ENCODE data around the gene WDR12. TPM values are rescaled to one million over a fixed set of nuclear protein-coding genes. Genes with fewer than 3 reads are reported as not detected.
A peak's percentile ranks its signal among the peaks of the same experiment; 100 is the strongest.
"Not testable (repeated sequence)": the region's sequence is repeated elsewhere in the genome, so short reads cannot be mapped to it uniquely, and the experiment has no call there.

The WDR12 gene
- total RNA-seq, result 57.5 and 63.1 TPM in 2 replicates

DNA sequence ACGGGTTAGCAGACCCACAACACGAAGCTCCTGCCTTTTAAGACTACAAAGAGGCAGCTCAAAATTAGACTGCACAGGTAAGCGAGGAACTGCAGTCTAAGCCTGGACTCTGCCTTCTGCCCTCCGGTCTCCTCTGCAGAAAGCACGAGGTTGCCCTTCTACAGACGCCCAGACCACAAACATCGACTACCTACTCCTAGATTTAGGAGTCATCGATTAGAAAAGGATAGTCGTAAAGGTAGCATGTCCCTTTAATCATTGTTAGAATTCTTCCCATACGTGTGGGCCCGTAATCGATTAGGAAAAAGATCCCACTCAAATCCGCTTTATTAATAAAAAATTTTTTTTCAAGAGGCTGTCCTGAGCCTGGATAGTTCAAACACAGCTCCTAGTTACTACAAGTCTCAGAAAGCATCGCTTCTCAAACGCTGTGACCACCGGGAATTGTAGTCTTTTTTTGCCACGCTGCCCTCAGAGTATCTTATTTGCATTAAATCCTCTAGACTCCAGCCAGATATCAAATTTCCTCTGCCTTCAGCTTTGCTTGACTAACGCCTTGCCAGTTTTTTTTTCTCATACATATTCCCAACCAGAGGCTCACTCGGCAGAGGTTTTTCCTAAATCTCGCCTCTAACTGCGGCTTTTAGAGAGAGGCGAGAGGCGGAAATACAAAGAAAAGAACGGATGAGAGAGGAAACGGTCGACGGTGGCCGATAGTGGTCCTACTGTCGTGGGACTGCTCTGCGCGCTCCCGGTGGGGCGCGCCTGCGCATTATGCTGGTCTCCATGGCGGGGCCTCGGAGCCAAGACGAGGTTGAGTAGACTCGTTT, at the start of gene WDR12, which contains the start of gene CARF:
WDR12 (minus strand) TSS at position 162 of the 830 bp plus-strand sequence. CDS start 197 bp downstream, outside the sequence.
CARF (plus strand) TSS at position 764 of the 830 bp plus-strand sequence. CDS start 29,628 bp downstream, outside the sequence.
- Mint-ChIP-seq H3K4me3 (peak within 1 kb of the TSS; percentile 97), H3K27me3 (no peaks in the 10 kb centered on the region), H3K27ac (peak within 1 kb of the TSS; percentile 100), H3K9me3 (no peaks in the 10 kb centered on the region), H3K4me1 (peaks cover 29% of the 10 kb centered on the region), H3K36me3 (ENCODE audit: low read depth) (peaks cover 17% of the 10 kb centered on the region)
- ChIA-PET CTCF (no interaction called here), POLR2A (interaction anchor here (0.6 to 2.3 kb wide), 13 partner anchors 8 to 647 kb away, joined by 3 to 20 read pairs (median 5); partner anchors contain the start of genes CYP20A1, FAM117B, ICA1L and NBEAL1)
- peak; percentile 85 for ATAC-seq (ENCODE audit: low read depth)
- peak; percentile 82 for DNase-seq
- TF ChIP-seq, protein P1, sequence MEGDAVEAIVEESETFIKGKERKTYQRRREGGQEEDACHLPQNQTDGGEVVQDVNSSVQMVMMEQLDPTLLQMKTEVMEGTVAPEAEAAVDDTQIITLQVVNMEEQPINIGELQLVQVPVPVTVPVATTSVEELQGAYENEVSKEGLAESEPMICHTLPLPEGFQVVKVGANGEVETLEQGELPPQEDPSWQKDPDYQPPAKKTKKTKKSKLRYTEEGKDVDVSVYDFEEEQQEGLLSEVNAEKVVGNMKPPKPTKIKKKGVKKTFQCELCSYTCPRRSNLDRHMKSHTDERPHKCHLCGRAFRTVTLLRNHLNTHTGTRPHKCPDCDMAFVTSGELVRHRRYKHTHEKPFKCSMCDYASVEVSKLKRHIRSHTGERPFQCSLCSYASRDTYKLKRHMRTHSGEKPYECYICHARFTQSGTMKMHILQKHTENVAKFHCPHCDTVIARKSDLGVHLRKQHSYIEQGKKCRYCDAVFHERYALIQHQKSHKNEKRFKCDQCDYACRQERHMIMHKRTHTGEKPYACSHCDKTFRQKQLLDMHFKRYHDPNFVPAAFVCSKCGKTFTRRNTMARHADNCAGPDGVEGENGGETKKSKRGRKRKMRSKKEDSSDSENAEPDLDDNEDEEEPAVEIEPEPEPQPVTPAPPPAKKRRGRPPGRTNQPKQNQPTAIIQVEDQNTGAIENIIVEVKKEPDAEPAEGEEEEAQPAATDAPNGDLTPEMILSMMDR (IDR thresholded peaks at IDR 0.05), result no peak
- intact Hi-C loops (cut with micrococcal nuclease), result loop anchor here (1.0 to 10.0 kb wide), 10 partner anchors 40 to 1130 kb away; partner anchors contain the start of genes ABI2, BMPR2, FAM117B and ICA1L

DNA sequence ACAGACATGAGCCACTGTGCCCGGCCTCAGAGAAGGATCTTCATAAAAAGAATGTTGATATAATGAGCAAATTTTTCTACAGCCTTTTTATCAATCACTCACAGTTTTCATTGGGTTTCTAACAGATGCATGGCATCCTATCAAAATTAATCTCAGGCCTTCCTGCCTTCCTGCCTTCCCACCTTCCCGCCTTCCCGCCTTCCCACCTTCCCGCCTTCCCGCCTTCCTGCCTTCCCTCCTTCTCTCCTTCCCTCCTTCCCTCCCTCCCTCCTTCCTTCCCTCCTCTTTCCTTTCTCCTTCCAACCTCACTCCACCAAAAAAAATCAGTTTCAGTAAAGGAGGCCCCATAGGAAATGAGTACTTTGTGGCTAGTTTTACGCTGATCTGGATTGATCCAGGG, 49.1 kb upstream of the WDR12 start:
- Mint-ChIP-seq H3K27ac (no peak overlapping the region), H3K4me3 (no peak overlapping the region), H3K4me1 (no peaks in the 10 kb centered on the region), H3K9me3 (no peaks in the 10 kb centered on the region), H3K27me3 (no peaks in the 10 kb centered on the region), H3K36me3 (ENCODE audit: low read depth) (peaks cover 44% of the 10 kb centered on the region)
- TF ChIP-seq, protein P1 (IDR thresholded peaks at IDR 0.05), result no peak
- CTCF ChIA-PET, result no interaction called here
- intact Hi-C loops (cut with micrococcal nuclease), result no loop called here
- POLR2A ChIA-PET, result no interaction called here
- DNase-seq, result no peak
- no peak for ATAC-seq (ENCODE audit: low read depth)

DNA sequence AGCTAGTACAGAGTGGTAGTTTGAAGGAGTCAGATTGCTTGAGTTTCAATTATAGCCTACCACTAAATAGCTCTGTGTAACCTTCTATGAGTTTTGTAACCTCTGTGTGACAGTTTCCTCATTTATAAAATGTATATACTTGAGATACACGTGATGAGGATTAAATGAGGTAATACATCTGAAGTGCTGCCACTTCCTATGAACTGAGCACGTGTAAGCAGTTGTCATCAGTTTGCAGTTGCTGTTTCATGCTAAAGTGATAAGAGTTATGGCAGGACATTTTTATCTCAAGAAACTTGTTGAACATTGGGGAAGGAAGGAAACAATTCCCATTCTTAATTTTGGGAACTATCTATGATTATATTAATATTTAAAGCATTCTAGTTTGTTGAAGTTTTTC, 39.1 kb upstream of the WDR12 start:
- intact Hi-C loops (cut with micrococcal nuclease), result no loop called here
- Mint-ChIP-seq H3K9me3 (peaks cover 11% of the 10 kb centered on the region), H3K27me3 (no peaks in the 10 kb centered on the region), H3K27ac (no peak overlapping the region), H3K4me3 (no peak overlapping the region), H3K4me1 (no peaks in the 10 kb centered on the region), H3K36me3 (ENCODE audit: low read depth) (peaks cover 38% of the 10 kb centered on the region)
- POLR2A ChIA-PET, result no interaction called here
- TF ChIP-seq, protein P1 (IDR thresholded peaks at IDR 0.05), result no peak
- ATAC-seq (ENCODE audit: low read depth) (no peak), DNase-seq (no peak)
- CTCF ChIA-PET, result no interaction called here

DNA sequence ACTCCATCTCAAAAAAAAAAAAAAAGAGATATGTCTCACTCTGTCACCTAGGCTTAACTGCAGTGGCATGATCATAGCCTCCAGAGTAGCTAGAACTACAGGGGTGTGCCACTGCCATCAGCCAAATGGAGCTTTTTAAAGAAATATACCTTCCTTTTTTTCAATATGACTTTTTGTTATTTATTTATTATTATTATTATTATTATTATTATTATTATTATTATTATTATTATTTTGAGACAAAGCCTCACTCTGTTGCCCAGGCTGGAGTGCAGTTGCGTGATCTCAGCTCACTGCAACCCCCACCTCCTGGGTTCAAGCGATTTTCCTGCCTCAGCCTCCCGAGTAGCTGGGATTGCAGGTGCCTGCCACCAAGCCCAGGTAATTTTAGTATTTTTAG, 37.9 kb upstream of the WDR12 start:
- H3K27ac Mint-ChIP-seq; POLR2A ChIA-PET; CTCF ChIA-PET; H3K4me3 Mint-ChIP-seq; intact Hi-C loops (cut with micrococcal nuclease); ATAC-seq (ENCODE audit: low read depth); H3K27me3 Mint-ChIP-seq; DNase-seq; H3K4me1 Mint-ChIP-seq: not testable (repeated sequence)
- Mint-ChIP-seq H3K36me3 (ENCODE audit: low read depth) (peaks cover 44% of the 10 kb centered on the region), H3K9me3 (peaks cover 17% of the 10 kb centered on the region)

DNA sequence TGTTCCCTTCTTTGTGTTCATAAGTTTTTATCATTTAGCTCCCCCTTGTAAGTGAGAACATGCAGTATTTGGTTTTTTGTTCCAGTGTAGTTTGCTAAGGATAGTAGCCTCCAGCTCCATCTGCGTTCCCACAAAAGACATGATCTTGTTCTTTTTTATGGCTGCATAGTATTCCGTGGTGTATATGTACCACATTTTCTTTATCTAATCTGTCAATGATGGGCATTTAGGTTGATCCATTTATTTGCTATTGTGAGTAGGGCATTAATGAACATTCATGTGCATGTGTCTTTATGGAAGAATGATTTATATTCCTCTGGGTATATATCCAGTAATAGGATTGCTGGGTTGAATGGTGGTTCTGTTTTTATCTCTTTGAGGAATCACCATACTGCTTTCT, 34.0 kb upstream of the WDR12 start:
- intact Hi-C loops (cut with micrococcal nuclease), result no loop called here
- no peaks in the 10 kb centered on the region for H3K27me3 Mint-ChIP-seq
- ChIA-PET POLR2A (no interaction called here), CTCF (no interaction called here)
- no peaks in the 10 kb centered on the region for H3K4me1 Mint-ChIP-seq
- peaks cover 49% of the 10 kb centered on the region for H3K36me3 Mint-ChIP-seq (ENCODE audit: low read depth)
- TF ChIP-seq, protein P1 (IDR thresholded peaks at IDR 0.05), result no peak
- ATAC-seq (ENCODE audit: low read depth) (no peak), DNase-seq (no peak)
- H3K4me3 Mint-ChIP-seq, result no peak overlapping the region
- H3K9me3 Mint-ChIP-seq, result peaks cover 17% of the 10 kb centered on the region
- no peak overlapping the region for H3K27ac Mint-ChIP-seq
